Adipocyte (in vitro differentiated cells): ENCODE measurements around the gene FOXC1.
A peak's percentile ranks its signal among the peaks of the same experiment; 100 is the strongest.

Experiments used
- DNase-seq: peaks from one replicate; pipeline ENCODE4 v3.0.0-alpha.2; 2015; ENCODE audit warnings: low read depth
- H3K27me3 ChIP-seq: replicated peaks from 2 replicates; pipeline ENCODE4 v1.7.0; 2013; ENCODE audit warnings: mild to moderate bottlenecking, low read length, moderate library complexity; ENCODE audit not compliant: control insufficient read depth, insufficient read depth
- H3K36me3 ChIP-seq: 2 replicates; pipeline ENCODE4 v1.7.0; 2013; ENCODE audit warnings: low read length, mild to moderate bottlenecking, moderate library complexity; ENCODE audit not compliant: control insufficient read depth, insufficient read depth, severe bottlenecking
- H3K4me1 ChIP-seq: 2 replicates; pipeline ENCODE4 v1.7.0; 2013; ENCODE audit warnings: mild to moderate bottlenecking, low read length, moderate library complexity; ENCODE audit not compliant: control insufficient read depth, insufficient read depth
- H3K4me3 ChIP-seq: 2 replicates; pipeline ENCODE4 v1.7.0; 2013; ENCODE audit warnings: mild to moderate bottlenecking, low read length, moderate library complexity
- H3K9ac ChIP-seq: 2 replicates; pipeline ENCODE4 v1.7.0; 2013; ENCODE audit warnings: mild to moderate bottlenecking, low read length, moderate library complexity
- H3K9me3 ChIP-seq: 2 replicates; pipeline ENCODE4 v1.7.0; 2013; ENCODE audit warnings: mild to moderate bottlenecking, low read length, moderate library complexity; ENCODE audit not compliant: control insufficient read depth

The FOXC1 gene

DNA sequence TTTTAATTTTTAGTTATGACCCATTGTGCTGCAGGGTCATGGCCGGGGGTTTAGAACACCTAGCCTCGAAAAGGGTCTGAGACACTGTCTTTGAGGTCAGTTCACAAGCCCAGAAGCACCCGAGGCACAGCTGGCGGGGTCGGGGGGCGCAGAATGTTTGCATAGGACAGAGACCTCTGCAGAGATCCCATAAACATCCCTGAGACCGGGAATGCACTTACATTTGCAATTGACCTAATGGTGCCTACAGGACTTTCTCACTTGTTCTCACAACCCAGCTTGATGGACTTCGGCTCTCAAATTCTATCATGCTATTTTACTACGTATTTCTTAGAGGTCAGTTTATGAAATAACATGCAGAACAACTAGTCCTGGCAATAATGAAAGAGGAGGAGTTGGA, 33.5 kb upstream of the FOXC1 start:
- H3K9ac ChIP-seq = no peak overlapping the region
- H3K36me3 ChIP-seq = no peaks in the 10 kb centered on the region
- H3K4me3 ChIP-seq = no peak overlapping the region
- H3K9me3 ChIP-seq = peaks cover 11% of the 10 kb centered on the region
- H3K27me3 ChIP-seq = peaks cover 13% of the 10 kb centered on the region
- peaks cover 19% of the 10 kb centered on the region for H3K4me1 ChIP-seq
- no peak for DNase-seq

DNA sequence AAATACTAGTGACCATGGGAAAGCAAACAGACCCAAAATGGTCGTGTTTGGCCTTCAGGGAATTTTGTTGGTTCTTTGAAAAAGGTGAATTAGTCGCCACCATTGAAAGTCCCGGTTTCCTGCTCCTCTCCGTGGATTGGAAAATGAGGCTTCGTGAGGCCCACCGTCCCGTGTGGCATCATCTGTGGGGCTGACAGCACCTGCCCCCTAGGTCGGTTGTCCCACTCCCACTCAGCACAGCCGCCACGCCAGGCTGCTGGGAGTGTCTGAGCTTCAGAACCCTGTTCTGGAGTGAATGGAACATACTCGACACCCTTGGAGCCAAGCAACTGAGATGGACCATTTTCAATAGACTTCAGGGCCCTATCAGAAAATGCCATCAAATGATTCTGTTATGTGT, 33.0 kb upstream of the FOXC1 start:
- no peak for DNase-seq
- Histone ChIP-seq H3K36me3 (no peaks in the 10 kb centered on the region), H3K4me1 (peaks cover 19% of the 10 kb centered on the region), H3K9me3 (peaks cover 6% of the 10 kb centered on the region), H3K27me3 (peaks cover 13% of the 10 kb centered on the region), H3K9ac (no peak overlapping the region), H3K4me3 (no peak overlapping the region)

DNA sequence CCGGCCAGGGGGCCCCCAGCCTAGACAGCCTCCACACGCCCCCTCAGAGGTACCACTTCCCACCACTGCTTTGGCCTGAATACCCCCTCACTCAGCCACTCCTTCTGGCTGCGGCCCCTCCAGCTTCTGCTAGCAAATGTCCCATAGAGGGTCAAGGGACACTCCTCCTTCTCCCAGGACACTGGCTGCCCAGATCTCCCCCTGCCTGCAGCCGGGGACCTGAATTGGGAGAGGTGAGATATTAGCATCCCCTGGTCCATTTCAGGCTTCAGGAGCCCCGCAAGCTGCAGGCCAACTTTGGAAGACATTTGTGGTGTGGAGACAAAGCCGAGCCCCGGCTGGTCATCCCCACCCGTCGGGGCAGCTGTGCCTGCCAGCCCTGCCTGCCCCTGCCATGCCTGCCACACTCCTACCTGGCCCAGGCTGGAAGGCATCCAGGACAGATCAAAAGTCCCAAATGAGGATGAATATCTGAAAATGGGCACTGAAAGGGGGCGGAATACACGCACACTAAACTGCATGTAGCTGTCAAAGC, 32.5 kb upstream of the FOXC1 start:
- H3K9ac ChIP-seq = no peak overlapping the region
- no peaks in the 10 kb centered on the region for H3K36me3 ChIP-seq
- no peak overlapping the region for H3K4me3 ChIP-seq
- H3K9me3 ChIP-seq = peaks cover under 1% of the 10 kb centered on the region
- peaks cover 10% of the 10 kb centered on the region for H3K27me3 ChIP-seq
- H3K4me1 ChIP-seq = peaks cover 19% of the 10 kb centered on the region
- no peak for DNase-seq

DNA sequence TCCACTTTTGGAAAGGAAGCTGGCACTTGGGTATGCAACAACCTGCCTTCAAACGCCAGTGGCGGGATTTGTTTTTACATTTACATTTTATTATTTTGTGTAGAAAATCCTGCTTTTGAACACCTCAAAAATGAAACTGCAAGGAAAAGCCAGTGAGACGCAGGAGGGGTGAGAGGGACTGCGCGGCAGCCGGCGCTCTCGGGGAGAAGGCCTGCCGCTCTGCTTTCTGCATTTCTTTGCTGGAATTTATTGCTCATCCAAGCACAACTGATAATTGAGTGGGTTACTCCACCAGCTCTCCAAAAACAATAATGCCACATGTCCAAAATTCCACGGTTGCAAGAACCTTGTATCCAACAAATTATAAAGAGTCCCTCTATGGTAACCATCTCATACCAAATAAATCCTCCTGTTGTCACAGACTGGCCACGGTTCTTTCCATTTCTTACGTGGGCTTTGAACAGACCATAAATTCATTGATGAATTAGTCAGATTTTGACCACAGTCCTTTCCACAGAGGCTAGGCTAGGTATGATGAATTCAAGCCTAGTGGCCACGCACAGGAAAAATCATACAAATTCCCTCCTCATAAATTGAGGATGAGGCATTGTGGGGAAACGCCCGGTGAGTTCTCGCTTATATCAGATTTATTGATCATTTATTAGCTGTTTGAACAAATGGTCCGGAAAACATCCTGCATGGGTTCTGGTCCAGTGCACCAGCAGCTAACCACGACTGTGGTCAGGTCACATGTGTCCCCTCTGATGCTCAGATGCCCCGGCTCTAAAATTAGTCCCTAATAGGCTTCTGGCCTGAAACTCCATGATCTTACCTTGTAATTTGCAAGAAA, 31.6 kb upstream of the FOXC1 start:
- no peak overlapping the region for H3K9ac ChIP-seq
- H3K36me3 ChIP-seq = no peaks in the 10 kb centered on the region
- DNase-seq = no peak
- no peak overlapping the region for H3K4me3 ChIP-seq
- H3K27me3 ChIP-seq = peaks cover 10% of the 10 kb centered on the region
- H3K4me1 ChIP-seq = peaks cover 17% of the 10 kb centered on the region
- no peaks in the 10 kb centered on the region for H3K9me3 ChIP-seq

DNA sequence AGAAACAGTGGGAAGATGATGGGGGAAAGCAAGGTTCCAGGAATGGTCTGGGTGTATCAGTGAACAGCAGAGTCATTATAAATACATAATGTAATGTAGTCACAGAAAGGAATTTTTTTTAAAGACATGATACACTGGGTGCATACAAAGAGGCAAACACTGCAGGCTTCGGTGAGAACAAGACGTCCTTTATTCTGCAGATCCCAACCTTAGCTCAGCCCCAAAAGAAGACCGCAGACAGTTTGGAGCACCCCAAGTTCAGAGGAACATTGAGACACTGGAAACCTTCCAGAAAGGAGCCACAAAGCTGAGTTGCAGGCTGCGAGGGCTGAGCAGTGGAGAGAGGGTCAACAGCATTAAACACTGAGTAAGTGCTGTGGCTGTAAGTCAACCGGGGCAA, 30.6 kb upstream of the FOXC1 start:
- peaks cover 15% of the 10 kb centered on the region for H3K27me3 ChIP-seq
- peaks cover 15% of the 10 kb centered on the region for H3K4me1 ChIP-seq
- no peak overlapping the region for H3K4me3 ChIP-seq
- H3K36me3 ChIP-seq = no peaks in the 10 kb centered on the region
- no peak overlapping the region for H3K9ac ChIP-seq
- H3K9me3 ChIP-seq = peaks cover 3% of the 10 kb centered on the region
- no peak for DNase-seq

DNA sequence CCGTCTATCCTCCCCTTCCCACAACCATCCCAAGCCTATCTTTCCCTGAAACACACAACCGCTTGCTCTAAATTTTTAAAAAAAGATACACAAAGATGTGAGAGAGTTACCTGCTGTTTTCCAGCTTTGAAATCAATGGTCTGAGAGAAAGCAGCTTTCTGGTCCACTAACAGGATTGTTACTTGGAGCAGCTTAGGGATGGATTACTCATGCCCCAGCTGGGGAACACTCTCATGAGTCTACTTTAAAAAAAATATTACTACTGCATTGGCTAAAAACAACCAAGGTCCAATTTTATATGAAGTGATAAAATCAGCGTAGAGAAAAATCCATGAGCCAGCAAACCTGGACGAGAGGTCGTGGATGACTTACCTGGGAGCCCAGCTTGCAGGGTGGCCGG, 29.6 kb upstream of the FOXC1 start:
- DNase-seq = peak; percentile 44
- Histone ChIP-seq H3K9me3 (peaks cover 5% of the 10 kb centered on the region), H3K9ac (no peak overlapping the region), H3K36me3 (no peaks in the 10 kb centered on the region), H3K4me3 (no peak overlapping the region), H3K27me3 (peaks cover 18% of the 10 kb centered on the region), H3K4me1 (peaks cover 11% of the 10 kb centered on the region)

DNA sequence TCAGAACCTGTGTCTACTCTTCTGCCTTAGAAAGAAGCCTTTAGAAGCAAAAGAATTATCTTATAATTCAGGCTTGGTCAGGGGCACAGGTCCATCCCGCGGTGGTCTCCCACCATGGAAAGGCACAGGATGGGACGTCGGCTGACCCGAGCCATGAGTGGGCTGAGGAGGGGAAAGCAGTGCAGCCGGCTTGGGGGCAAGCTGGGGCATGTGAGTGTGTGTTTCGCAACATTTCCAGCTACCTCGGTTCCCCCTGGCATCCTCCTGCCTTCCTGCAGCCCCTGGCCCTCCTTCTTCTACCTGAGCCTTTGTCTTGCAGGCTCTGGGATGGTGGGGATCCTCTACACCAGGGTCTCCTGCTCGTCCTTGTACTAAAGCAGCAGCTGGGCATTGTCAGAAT, 29.1 kb upstream of the FOXC1 start:
- H3K27me3 ChIP-seq = peaks cover 20% of the 10 kb centered on the region
- no peak for DNase-seq
- H3K4me1 ChIP-seq = peaks cover 6% of the 10 kb centered on the region
- H3K9ac ChIP-seq = no peak overlapping the region
- no peaks in the 10 kb centered on the region for H3K36me3 ChIP-seq
- H3K4me3 ChIP-seq = no peak overlapping the region
- peaks cover 5% of the 10 kb centered on the region for H3K9me3 ChIP-seq

DNA sequence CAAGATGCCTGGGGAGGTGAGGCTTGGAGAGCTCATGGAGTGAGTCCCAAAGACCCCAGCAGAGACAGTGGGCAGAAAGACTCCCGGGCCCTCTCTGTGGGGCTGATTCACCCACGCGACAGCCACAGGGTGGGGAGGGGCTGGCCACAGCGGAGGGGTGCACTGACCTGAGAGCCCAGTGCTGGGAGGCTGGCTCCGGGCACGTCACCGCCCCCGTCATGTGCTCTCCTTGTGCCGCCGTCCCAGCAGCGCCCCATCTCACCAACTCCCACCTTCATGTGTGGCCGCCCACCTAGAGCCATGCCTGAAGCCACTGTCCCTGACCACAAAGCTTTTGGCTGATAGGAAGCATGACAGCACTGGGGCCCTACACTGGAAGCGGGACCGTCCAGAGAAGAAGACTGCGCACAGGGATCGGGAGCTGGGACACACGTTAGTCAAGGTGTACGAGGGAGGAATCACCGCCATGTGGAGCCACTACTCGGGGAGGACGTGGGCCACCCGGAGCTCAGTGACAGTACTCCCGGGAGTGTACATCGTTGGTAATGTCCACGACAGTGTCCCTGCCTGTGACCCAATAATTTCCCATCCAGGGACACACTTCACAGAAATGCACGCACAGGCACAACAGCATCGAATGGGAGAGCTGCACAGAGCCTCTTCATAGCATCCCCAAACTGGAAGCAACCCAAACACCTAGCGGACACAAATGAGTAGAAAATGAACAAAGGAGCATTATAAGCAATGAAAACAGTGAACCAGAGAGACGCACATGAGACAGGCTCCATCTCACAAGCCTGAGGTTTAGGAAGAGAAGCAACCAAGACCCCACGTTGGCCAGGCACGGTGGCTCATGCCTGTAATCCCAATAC, 28.4 kb upstream of the FOXC1 start:
- no peak overlapping the region for H3K9ac ChIP-seq
- H3K9me3 ChIP-seq = peaks cover 5% of the 10 kb centered on the region
- H3K36me3 ChIP-seq = no peaks in the 10 kb centered on the region
- H3K4me3 ChIP-seq = no peak overlapping the region
- DNase-seq = no peak
- H3K27me3 ChIP-seq = peaks cover 21% of the 10 kb centered on the region
- no peaks in the 10 kb centered on the region for H3K4me1 ChIP-seq

DNA sequence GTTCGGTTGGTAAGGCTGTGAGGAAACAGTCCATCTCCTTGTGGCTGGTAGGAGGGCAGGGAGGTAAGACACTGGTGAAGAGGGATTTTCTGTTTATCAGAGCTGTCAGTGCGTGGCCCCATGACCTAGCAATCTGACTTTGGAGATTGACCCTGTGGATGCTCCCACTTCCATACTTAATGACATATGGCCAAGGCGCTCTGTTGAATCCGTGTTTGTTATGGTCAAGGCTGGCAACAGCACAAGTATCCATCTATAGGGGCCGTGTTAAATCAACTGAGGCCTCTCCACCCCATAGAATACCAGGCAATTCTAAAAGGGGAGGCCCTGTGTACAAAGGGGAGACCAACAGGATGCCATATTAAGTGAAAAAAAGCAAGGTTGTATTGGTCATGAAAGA, 25.6 kb upstream of the FOXC1 start:
- H3K27me3 ChIP-seq = peaks cover 34% of the 10 kb centered on the region

DNA sequence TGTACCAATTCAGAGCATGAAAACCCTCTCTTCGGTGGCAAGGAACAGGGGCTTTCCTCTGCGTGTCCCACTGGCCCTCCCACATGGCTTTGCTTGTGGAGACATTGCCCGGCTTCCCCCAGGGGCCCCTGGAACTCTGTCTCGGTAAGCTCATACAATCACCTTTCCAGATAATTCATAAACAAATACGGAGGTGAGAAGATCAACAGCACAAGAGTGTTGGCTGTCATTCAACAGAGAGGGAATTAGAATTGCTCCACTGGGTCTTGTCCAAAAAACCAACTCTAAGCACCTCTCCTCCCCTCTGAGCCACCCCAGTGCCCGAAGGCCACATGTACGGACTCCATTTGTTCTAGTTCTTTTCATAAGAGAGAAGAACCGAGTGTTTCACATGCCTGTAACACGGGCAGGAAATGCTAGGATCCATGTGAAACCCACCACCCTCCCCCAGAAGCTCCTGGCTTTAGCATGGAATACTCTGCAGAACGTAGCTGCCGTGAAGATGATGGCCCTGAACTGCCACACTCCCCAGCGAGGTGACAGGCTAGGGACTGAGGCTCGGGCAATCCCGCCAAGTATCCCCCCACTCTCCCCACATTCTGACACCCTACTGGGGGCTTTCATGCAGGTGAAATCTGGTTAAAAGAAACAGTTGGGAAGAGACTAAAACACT, 24.6 kb upstream of the FOXC1 start:
- Histone ChIP-seq H3K4me1 (no peaks in the 10 kb centered on the region), H3K36me3 (no peaks in the 10 kb centered on the region), H3K9ac (no peak overlapping the region), H3K4me3 (no peak overlapping the region), H3K27me3 (peaks cover 35% of the 10 kb centered on the region), H3K9me3 (peaks cover 5% of the 10 kb centered on the region)
- no peak for DNase-seq

More for the DNA sequence above, 25.6 kb upstream of the FOXC1 start:
- Histone ChIP-seq H3K36me3 (no peaks in the 10 kb centered on the region), H3K9ac (no peak overlapping the region), H3K4me1 (no peaks in the 10 kb centered on the region), H3K9me3 (peaks cover 5% of the 10 kb centered on the region), H3K4me3 (no peak overlapping the region)
- DNase-seq = no peak

DNA sequence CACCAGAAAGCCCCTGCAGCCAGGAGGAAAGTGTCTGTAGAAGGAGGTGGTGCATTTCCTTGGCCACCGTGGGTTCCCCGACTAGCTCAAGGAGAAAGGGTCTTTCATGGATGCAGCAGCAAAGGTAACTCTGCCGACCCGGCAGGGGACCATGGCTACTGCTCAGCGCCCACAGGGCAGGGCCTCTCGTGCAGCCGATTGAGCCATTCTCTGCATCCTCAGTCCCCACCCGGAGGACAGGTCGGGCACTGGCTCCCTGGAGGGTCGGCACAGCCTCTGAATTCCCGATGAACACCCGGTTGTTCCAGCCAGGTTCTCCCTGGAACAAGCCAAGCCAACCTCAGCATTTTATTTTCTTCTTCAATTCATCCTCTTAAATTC, 24.1 kb upstream of the FOXC1 start:
- peaks cover 5% of the 10 kb centered on the region for H3K9me3 ChIP-seq
- H3K36me3 ChIP-seq = no peaks in the 10 kb centered on the region
- no peak for DNase-seq
- H3K27me3 ChIP-seq = peaks cover 40% of the 10 kb centered on the region
- no peaks in the 10 kb centered on the region for H3K4me1 ChIP-seq
- no peak overlapping the region for H3K4me3 ChIP-seq
- no peak overlapping the region for H3K9ac ChIP-seq
